Breast epithelium (tissue), 3 donors: ENCODE data around the gene FEM1C.

Source experiments
- CTCF ChIP-seq, 3 donors: fragments of 450-650 bp; IDR thresholded peaks; one replicate each; pipeline ENCODE4 v1.5.1; 2016 to 2017; ENCODE audit warnings: antibody characterized with exemption in 3 of 3, mild to moderate bottlenecking in 3 of 3, moderate library complexity in 3 of 3
- POLR2A ChIP-seq: fragments of 450-650 bp; IDR thresholded peaks from one replicate; pipeline ENCODE4 v1.6.1; 2016; ENCODE audit warnings: antibody characterized with exemption, mild to moderate bottlenecking, moderate library complexity
- POLR2AphosphoS5 ChIP-seq, 3 donors: sonication (generic); formaldehyde crosslinking; IDR thresholded peaks; one replicate each; pipeline ENCODE4 v1.6.1; 2017; ENCODE audit warnings: antibody characterized with exemption in 3 of 3

DNA sequence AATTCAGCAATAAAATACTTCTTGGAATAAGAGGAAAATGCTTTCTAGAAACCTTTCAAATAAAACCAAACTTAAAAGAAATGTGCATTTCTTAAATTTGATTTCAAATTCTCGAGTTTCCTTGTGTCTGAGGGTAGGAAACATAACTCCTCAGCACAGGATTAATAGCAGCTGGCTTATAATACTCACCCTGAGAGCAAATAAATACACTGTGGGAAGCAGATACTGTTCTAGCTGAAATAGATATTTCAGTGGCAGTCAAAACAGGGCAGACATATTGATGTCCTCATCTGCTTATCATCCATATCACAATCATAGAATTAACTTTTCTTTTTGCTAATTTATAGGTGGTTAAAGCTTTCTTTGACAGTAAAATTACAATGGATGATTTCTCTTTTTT, 24.1 kb upstream of the FEM1C start:
- TF ChIP-seq CTCF (IDR thresholded peaks at IDR 0.05) (no peak), POLR2A (no peak), POLR2AphosphoS5 (IDR thresholded peaks at IDR 0.05) (no peak)
